ENCODE measurements around the gene STXBP6.

STXBP6 gene

GRCh38 chr14:24944800-24945199 is 105.1 kb downstream of the STXBP6 start:
- Histone ChIP-seq H3K4me3 (ENCODE audit: insufficient read depth in 1 of 2, low read depth in 1 of 2, low read length in 2 of 2) (no peak overlapping the region), H4K91ac (ENCODE audit: low read length) (no peak overlapping the region), H3K23ac (ENCODE audit: low read length in 2 of 2) (no peak overlapping the region), H3K27me3 (ENCODE audit: control insufficient read depth in 1 of 2, insufficient read depth in 1 of 2, low read length in 2 of 2) (no peaks in the 10 kb centered on the region), H3K9ac (ENCODE audit: low read length) (no peak overlapping the region), H2BK5ac (ENCODE audit: low read depth, low read length, poor library complexity, severe bottlenecking) (no peak overlapping the region), H3K9me3 (ENCODE audit: control insufficient read depth, low read length) (no peaks in the 10 kb centered on the region), H2AFZ (ENCODE audit: low read depth, low read length) (no peak overlapping the region), H3K18ac (ENCODE audit: low read depth in 1 of 2, low read length in 2 of 2) (no peak overlapping the region), H2AK5ac (ENCODE audit: low read length, severe bottlenecking) (no peak overlapping the region), H2BK120ac (ENCODE audit: low read depth, low read length) (no peak overlapping the region), H3K79me1 (replicated peaks; ENCODE audit: low read length, poor library complexity, severe bottlenecking) (no peaks in the 10 kb centered on the region), H3K27ac (ENCODE audit: low read length, poor library complexity, severe bottlenecking) (no peak overlapping the region), H3K4ac (ENCODE audit: low read depth in 1 of 2, low read length in 2 of 2) (no peak overlapping the region), H2BK12ac (ENCODE audit: low read length in 2 of 2) (no peak overlapping the region), H3K4me1 (ENCODE audit: control insufficient read depth, insufficient read depth, low read depth, low read length) (no peaks in the 10 kb centered on the region), H2BK15ac (ENCODE audit: low read depth, poor library complexity, severe bottlenecking) (no peak overlapping the region), H4K8ac (ENCODE audit: low read length) (no peak overlapping the region), H3K36me3 (ENCODE audit: control insufficient read depth in 1 of 2, insufficient read depth in 2 of 2, low read depth in 1 of 2, low read length in 2 of 2) (no peaks in the 10 kb centered on the region), H3K4me2 (ENCODE audit: low read length, poor library complexity, severe bottlenecking) (no peak overlapping the region), H3K14ac (ENCODE audit: low read length in 2 of 2) (peak overlapping the region in 1 of 2 experiments; percentile 88)
- no peak for DNase-seq
- whole genome bisulfite sequencing: 78% methylated on average over 2 of the region's 2 CpGs

- Histone ChIP-seq H3K36me3 (ENCODE audit: control insufficient read depth in 1 of 2, insufficient read depth in 2 of 2, low read depth in 1 of 2, low read length in 2 of 2) (no peaks in the 10 kb centered on the region), H3K9ac (ENCODE audit: low read length) (peak overlapping the region; percentile 78), H3K4me1 (ENCODE audit: control insufficient read depth, insufficient read depth, low read depth, low read length) (no peaks in the 10 kb centered on the region), H3K23ac (ENCODE audit: low read length in 2 of 2) (no peak overlapping the region), H4K91ac (ENCODE audit: low read length) (peak overlapping the region; percentile 39), H3K4me2 (ENCODE audit: low read length, poor library complexity, severe bottlenecking) (no peak overlapping the region), H2AFZ (ENCODE audit: low read depth, low read length) (no peak overlapping the region), H3K79me1 (replicated peaks; ENCODE audit: low read length, poor library complexity, severe bottlenecking) (no peaks in the 10 kb centered on the region), H3K4me3 (ENCODE audit: insufficient read depth in 1 of 2, low read depth in 1 of 2, low read length in 2 of 2) (peak overlapping the region in 1 of 2 experiments; percentile 61), H2AK5ac (ENCODE audit: low read length, severe bottlenecking) (no peak overlapping the region), H3K27me3 (ENCODE audit: control insufficient read depth in 1 of 2, insufficient read depth in 1 of 2, low read length in 2 of 2) (no peaks in the 10 kb centered on the region), H2BK15ac (ENCODE audit: low read depth, poor library complexity, severe bottlenecking) (no peak overlapping the region), H3K14ac (ENCODE audit: low read length in 2 of 2) (no peak overlapping the region), H3K18ac (ENCODE audit: low read depth in 1 of 2, low read length in 2 of 2) (peak overlapping the region in 1 of 2 experiments; percentile 38), H2BK5ac (ENCODE audit: low read depth, low read length, poor library complexity, severe bottlenecking) (no peak overlapping the region), H3K9me3 (ENCODE audit: control insufficient read depth, low read length) (no peaks in the 10 kb centered on the region), H2BK120ac (ENCODE audit: low read depth, low read length) (no peak overlapping the region), H2BK12ac (ENCODE audit: low read length in 2 of 2) (peak overlapping the region in 1 of 2 experiments; percentile 55), H4K8ac (ENCODE audit: low read length) (peak overlapping the region; percentile 75), H3K4ac (ENCODE audit: low read depth in 1 of 2, low read length in 2 of 2) (no peak overlapping the region), H3K27ac (ENCODE audit: low read length, poor library complexity, severe bottlenecking) (no peak overlapping the region)
- no peak for DNase-seq
- 12% methylated on average over 2 of the region's 3 CpGs for WGBS
Observed at GRCh38 chr14:24943024-24943423, 106.9 kb downstream of the STXBP6 start.

GRCh38 chr14:24941719-24942118 is 108.2 kb downstream of the STXBP6 start:
- Histone ChIP-seq H3K18ac (ENCODE audit: low read depth in 1 of 2, low read length in 2 of 2) (peak overlapping the region in 1 of 2 experiments; percentile 23), H2AK5ac (ENCODE audit: low read length, severe bottlenecking) (no peak overlapping the region), H2AFZ (ENCODE audit: low read depth, low read length) (no peak overlapping the region), H4K91ac (ENCODE audit: low read length) (no peak overlapping the region), H2BK15ac (ENCODE audit: low read depth, poor library complexity, severe bottlenecking) (no peak overlapping the region), H2BK12ac (ENCODE audit: low read length in 2 of 2) (peak overlapping the region; percentile 35 to 63), H3K4me2 (ENCODE audit: low read length, poor library complexity, severe bottlenecking) (no peak overlapping the region), H3K9me3 (ENCODE audit: control insufficient read depth, low read length) (no peaks in the 10 kb centered on the region), H4K8ac (ENCODE audit: low read length) (no peak overlapping the region), H2BK5ac (ENCODE audit: low read depth, low read length, poor library complexity, severe bottlenecking) (no peak overlapping the region), H2BK120ac (ENCODE audit: low read depth, low read length) (no peak overlapping the region), H3K23ac (ENCODE audit: low read length in 2 of 2) (no peak overlapping the region), H3K4me1 (ENCODE audit: control insufficient read depth, insufficient read depth, low read depth, low read length) (no peaks in the 10 kb centered on the region), H3K79me1 (replicated peaks; ENCODE audit: low read length, poor library complexity, severe bottlenecking) (no peaks in the 10 kb centered on the region), H3K27ac (ENCODE audit: low read length, poor library complexity, severe bottlenecking) (no peak overlapping the region), H3K9ac (ENCODE audit: low read length) (no peak overlapping the region), H3K4ac (ENCODE audit: low read depth in 1 of 2, low read length in 2 of 2) (no peak overlapping the region), H3K4me3 (ENCODE audit: insufficient read depth in 1 of 2, low read depth in 1 of 2, low read length in 2 of 2) (no peak overlapping the region), H3K14ac (ENCODE audit: low read length in 2 of 2) (no peak overlapping the region), H3K36me3 (ENCODE audit: control insufficient read depth in 1 of 2, insufficient read depth in 2 of 2, low read depth in 1 of 2, low read length in 2 of 2) (no peaks in the 10 kb centered on the region), H3K27me3 (ENCODE audit: control insufficient read depth in 1 of 2, insufficient read depth in 1 of 2, low read length in 2 of 2) (no peaks in the 10 kb centered on the region)
- WGBS: 97% methylated on average over 1 of the region's 1 CpG
- no peak for DNase-seq

GRCh38 chr14:24940213-24940783 is 109.6 kb downstream of the STXBP6 start:
- Histone ChIP-seq H3K27me3 (ENCODE audit: control insufficient read depth in 1 of 2, insufficient read depth in 1 of 2, low read length in 2 of 2) (no peaks in the 10 kb centered on the region), H3K23ac (ENCODE audit: low read length in 2 of 2) (no peak overlapping the region), H4K91ac (ENCODE audit: low read length) (no peak overlapping the region), H3K4me1 (ENCODE audit: control insufficient read depth, insufficient read depth, low read depth, low read length) (no peaks in the 10 kb centered on the region), H3K36me3 (ENCODE audit: control insufficient read depth in 1 of 2, insufficient read depth in 2 of 2, low read depth in 1 of 2, low read length in 2 of 2) (no peaks in the 10 kb centered on the region), H3K14ac (ENCODE audit: low read length in 2 of 2) (no peak overlapping the region), H2BK120ac (ENCODE audit: low read depth, low read length) (no peak overlapping the region), H2BK15ac (ENCODE audit: low read depth, poor library complexity, severe bottlenecking) (no peak overlapping the region), H2BK5ac (ENCODE audit: low read depth, low read length, poor library complexity, severe bottlenecking) (no peak overlapping the region), H3K4me2 (ENCODE audit: low read length, poor library complexity, severe bottlenecking) (no peak overlapping the region), H3K9me3 (ENCODE audit: control insufficient read depth, low read length) (no peaks in the 10 kb centered on the region), H2BK12ac (ENCODE audit: low read length in 2 of 2) (no peak overlapping the region), H3K4me3 (ENCODE audit: insufficient read depth in 1 of 2, low read depth in 1 of 2, low read length in 2 of 2) (no peak overlapping the region), H3K9ac (ENCODE audit: low read length) (no peak overlapping the region), H2AFZ (ENCODE audit: low read depth, low read length) (no peak overlapping the region), H3K18ac (ENCODE audit: low read depth in 1 of 2, low read length in 2 of 2) (no peak overlapping the region), H3K27ac (ENCODE audit: low read length, poor library complexity, severe bottlenecking) (no peak overlapping the region), H3K4ac (ENCODE audit: low read depth in 1 of 2, low read length in 2 of 2) (no peak overlapping the region), H2AK5ac (ENCODE audit: low read length, severe bottlenecking) (no peak overlapping the region), H3K79me1 (replicated peaks; ENCODE audit: low read length, poor library complexity, severe bottlenecking) (no peaks in the 10 kb centered on the region), H4K8ac (ENCODE audit: low read length) (no peak overlapping the region)
- DNase-seq: no peak
- 78% methylated on average over 5 of the region's 5 CpGs for WGBS
